Ovary (tissue), 3 donors: ENCODE measurements around the gene TTC23.

Experiments used
- POLR2A ChIP-seq: fragments of 450-650 bp; IDR thresholded peaks from one replicate; pipeline ENCODE4 v1.6.1; 2017; ENCODE audit warnings: antibody characterized with exemption, mild to moderate bottlenecking, moderate library complexity
- TF ChIP-seq, protein P1 (sequence below), 3 donors: fragments of 450-650 bp in 2 of 3; fragments of 200-600 bp in 1 of 3; IDR thresholded peaks; one replicate each; pipeline versions ENCODE4 v1.5.1 to v1.8.0; 2016 to 2022; ENCODE audit warnings: antibody characterized with exemption in 3 of 3, mild to moderate bottlenecking in 1 of 3
- donor health status: DM: no; HTN: no; CAD: no.

DNA sequence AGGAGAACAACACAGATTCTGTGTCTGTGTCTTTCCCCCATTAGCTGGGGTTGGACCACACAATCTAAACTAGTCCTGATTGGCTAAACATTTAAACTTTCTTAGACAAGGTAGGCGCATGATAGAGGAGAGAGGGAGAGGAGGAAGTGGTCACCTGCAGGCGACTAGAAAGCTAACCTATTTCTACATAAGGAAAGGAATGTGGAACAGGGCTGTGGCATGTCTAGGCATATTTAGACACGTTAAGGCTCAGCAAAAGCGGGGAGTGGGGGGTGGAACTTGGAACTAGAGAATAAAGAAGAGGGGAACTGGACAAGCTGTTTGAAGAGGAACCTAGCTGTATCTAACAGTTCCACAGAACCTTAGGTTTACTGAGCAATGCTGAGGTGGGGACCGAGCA is 14.7 kb upstream of the TTC23 start:
- TF ChIP-seq, protein P1, sequence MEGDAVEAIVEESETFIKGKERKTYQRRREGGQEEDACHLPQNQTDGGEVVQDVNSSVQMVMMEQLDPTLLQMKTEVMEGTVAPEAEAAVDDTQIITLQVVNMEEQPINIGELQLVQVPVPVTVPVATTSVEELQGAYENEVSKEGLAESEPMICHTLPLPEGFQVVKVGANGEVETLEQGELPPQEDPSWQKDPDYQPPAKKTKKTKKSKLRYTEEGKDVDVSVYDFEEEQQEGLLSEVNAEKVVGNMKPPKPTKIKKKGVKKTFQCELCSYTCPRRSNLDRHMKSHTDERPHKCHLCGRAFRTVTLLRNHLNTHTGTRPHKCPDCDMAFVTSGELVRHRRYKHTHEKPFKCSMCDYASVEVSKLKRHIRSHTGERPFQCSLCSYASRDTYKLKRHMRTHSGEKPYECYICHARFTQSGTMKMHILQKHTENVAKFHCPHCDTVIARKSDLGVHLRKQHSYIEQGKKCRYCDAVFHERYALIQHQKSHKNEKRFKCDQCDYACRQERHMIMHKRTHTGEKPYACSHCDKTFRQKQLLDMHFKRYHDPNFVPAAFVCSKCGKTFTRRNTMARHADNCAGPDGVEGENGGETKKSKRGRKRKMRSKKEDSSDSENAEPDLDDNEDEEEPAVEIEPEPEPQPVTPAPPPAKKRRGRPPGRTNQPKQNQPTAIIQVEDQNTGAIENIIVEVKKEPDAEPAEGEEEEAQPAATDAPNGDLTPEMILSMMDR (IDR thresholded peaks at IDR 0.05), result no peak
- TF ChIP-seq POLR2A, result no peak
